Stimulated activated CD4-positive, alpha-beta T cell treated with anti-CD3 and anti-CD28 coated beads, Interleukin-1b, Interleukin-23, amount 100 ng/mL, for 1 hour (primary cell): ENCODE results near the gene KIF9.
A peak's percentile ranks its signal among the peaks of the same experiment; 100 is the strongest.
"Not testable (repeated sequence)": the region's sequence is repeated elsewhere in the genome, so short reads cannot be mapped to it uniquely, and the experiment has no call there.

Experiments used
- DNase-seq, 2 donors: peaks; one replicate each; pipeline ENCODE4 v3.0.0-alpha.2; 2020; ENCODE audit warnings: low read depth in 2 of 2

The KIF9 gene, protein sequence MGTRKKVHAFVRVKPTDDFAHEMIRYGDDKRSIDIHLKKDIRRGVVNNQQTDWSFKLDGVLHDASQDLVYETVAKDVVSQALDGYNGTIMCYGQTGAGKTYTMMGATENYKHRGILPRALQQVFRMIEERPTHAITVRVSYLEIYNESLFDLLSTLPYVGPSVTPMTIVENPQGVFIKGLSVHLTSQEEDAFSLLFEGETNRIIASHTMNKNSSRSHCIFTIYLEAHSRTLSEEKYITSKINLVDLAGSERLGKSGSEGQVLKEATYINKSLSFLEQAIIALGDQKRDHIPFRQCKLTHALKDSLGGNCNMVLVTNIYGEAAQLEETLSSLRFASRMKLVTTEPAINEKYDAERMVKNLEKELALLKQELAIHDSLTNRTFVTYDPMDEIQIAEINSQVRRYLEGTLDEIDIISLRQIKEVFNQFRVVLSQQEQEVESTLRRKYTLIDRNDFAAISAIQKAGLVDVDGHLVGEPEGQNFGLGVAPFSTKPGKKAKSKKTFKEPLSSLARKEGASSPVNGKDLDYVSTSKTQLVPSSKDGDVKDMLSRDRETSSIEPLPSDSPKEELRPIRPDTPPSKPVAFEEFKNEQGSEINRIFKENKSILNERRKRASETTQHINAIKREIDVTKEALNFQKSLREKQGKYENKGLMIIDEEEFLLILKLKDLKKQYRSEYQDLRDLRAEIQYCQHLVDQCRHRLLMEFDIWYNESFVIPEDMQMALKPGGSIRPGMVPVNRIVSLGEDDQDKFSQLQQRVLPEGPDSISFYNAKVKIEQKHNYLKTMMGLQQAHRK

DNA sequence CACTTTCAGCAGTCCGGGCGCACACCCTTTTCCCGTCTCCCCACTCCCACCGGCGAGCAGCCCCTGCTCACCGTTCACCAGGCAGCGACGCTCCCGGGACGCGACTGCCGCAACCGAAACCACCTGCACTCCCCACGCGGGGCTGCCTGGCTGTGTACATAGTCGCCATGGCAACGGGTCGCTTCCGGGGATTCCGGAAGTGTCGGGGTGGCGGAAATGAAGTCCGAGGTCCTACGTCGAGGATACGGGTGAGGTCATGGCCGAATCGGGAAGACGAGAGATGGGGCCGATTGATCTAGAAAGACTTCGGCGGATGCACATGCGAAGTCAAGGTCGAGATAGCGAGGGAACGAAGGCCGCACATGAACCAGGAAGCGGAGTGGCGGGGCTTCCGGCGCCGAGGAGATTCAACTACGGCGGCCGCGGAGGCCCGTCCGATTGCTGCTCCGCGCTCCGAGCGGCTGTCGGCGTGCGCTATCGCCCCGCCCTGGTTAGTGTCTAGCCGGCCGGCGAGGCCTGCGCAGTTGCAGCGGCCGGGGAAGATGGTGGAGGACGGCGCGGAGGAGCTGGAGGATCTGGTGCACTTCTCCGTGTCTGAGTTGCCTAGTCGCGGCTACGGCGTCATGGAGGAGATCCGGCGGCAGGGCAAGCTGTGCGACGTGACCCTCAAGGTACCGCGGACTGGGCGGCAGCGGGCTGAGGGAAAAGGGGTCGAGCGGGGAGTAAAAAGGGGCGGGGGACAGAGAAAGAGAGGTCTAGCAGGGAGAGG lies at the start of gene KIF9, which contains the start of gene KLHL18:
KIF9 (minus strand) TSS at position 376 of the 769 bp plus-strand sequence. CDS start 5,425 bp downstream, outside the sequence.
KLHL18 (plus strand) TSS at position 521 of the 769 bp plus-strand sequence; CDS start at position 543, 22 bp downstream.
- DNase-seq: peak; percentile 87 to 92

DNA sequence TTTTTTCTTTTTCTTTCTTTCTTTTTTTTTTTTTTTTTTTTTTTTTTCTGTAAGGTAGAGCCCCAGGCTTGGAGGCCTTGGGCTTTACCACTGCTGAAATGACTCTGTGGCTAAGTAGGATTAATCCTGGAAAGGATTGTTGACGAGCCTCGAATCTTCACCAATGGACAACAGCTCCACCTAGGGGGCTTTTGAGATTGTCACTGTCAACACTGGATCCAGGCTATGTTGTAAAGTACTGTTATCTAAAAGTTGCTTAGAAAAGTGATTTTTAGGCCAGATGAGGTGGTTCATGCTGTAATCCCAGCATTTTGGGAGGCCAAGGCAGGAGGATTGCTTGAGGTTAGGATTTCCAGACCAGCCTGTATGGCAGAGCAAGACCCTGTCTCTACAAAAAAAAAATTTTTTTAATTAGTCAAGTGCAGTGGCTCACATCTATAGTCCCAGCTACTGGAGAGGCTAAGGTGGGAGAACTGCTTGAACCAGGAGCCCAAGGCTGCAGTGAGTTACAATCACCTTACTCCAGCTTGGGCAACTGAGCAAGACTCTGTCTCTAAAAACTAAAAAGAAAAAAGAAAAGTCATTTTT lies 41.8 kb upstream of the KIF9 start:
- peak in 1 of 2 donors; percentile 3 for DNase-seq

DNA sequence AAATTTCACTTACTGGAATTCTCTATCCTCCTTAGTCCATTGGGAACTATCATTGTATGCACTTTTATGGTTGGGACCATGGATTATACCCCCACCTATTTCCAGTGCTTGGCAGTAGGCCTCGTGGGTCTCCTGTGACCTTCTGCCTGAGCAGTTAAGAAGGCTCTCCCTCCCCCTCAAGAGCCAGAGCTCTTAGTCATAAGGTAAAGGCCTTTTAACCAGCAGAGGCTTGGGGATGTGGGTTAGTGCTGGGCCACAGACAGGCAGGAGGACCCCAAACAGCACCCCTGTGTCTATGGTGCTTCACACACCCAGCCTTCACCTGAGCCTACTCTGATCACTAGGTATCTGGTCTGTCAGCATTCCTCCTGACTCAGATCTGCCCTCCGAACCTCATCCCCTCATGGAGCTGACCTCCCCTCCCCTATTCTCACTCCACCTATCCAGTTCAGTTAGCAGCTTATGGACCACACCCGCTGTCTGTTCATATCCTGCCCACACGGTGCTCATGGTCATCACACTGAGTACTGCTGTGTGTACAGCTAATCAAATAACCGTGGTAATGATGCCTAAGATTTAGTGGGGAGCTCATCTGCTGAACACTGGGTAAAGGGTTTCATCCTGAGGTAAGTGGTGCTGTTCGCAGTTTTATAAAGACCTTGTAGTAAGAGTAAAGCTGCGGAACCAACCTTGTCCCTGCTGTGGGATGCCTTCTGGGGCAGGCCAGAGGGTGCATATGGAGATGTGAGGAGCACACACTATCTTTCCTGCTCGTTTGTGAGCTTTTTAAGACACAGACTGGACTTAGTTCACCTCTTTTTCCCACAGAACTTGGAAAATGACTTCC lies 41.1 kb upstream of the KIF9 start:
- DNase-seq: no peak

DNA sequence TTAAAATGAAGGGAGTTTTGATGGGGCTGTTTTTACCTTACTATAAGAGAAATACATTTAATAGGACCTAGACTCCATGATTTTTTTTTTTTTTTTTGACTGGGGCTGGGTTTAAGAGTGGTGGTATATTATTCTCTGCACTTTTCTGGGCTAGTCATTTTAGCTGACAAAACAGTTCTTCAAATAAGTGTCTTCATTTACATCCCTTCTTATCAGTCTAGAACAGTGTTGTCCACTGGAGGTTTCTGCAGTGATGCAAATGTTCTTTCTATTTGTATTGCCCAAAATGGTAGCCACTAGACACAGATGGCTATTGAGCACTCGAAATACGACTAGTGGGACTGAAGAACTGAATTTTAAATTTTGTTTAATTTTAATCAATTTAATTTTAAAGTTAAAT lies 37.4 kb upstream of the KIF9 start:
- no peak for DNase-seq

DNA sequence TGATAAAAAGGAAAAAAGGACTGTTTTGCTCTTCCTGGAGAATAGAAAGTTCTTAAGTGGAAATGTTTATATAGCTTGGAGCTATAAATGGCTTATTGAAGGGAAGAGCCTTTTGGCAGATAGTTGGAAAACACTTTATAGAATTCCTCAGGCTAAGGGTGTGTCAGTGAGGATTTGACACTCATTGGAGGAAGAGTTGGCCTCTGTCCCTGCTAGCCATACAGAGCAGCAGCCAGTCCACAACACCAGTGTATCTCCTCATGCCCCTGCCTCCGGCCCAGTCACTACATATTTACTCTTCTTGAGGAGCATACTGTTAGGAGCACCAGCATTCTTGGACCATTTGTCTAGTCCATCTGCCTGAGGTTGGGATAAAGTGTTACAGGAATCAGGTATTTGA lies 36.3 kb upstream of the KIF9 start:
- DNase-seq: no peak

DNA sequence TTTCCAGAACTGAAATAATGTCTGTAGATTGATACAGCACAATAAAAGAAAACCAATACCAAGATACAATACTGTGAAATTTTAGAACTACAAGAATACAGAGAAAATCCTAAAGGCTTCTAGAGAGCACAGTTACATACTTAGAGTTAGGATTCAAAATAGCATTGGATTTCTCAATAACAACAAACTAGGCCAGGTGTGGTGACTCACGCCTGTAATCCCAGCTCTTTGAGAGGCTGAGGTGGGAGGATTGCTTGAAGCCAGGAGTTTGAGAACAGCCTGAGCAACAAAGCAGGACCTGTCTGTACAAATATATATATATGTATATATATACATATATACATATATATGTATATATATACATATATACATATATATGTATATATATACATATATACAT lies 33.6 kb upstream of the KIF9 start:
- DNase-seq: not testable (repeated sequence)

DNA sequence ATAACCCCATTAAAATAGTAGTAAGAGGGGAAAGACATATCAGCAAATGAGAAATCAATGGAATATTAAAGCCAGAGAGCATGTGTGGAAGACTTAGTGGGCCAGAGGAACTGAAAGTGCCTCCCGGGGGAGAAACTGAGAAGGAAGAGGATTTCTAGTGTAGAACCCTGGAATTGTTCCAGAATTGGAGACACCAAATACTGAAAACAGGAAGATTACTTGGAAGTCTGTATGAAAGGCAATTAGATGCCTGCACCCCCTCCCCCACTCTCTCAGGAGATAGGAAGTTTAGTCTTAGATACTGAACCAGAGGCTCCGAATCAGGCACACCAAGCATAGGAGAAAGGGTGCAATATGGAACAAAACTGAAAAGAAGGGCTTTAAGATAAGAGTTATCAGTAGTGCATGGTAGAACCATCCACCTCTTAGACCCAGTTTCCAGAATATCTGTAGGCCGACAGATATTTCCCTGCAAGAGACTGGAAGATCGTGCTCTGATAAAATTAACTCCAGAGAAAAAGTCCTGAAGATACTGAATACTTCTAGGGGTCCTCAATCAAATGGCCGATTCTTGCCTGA lies 32.6 kb upstream of the KIF9 start:
- no peak for DNase-seq

DNA sequence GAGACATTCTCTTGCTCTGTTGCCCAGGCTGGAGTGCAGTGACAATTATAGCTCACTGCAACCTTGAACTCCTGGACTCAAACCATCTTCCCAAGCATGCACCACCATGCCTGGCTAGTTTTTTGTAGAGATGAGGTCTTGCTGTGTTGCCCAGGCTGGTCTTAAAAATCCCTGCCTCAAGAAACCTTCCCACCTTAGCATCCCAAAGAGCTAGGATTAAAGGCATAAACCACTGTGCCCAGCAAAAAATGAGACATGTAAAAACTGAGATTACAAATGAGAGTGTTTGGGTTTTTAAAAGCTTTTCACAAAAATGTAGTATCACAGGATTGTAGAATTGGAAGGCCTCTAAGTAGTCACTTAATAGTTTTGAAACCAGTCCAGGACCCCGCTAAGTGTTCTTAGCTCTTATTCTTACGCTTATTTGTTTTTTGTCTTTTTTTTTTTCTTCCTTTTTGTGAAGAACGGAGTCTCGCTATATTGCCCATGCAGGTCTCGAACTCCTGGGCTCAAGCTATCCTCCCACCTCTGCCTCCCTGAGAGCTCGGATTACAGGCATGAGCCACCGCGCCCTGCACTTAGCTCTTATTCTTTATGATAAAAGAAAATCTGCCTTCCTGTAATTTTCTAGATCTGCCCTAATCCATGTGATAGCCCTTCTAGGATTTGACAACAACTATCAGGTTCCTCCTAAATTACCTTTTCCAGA lies 31.6 kb upstream of the KIF9 start:
- DNase-seq: no peak

DNA sequence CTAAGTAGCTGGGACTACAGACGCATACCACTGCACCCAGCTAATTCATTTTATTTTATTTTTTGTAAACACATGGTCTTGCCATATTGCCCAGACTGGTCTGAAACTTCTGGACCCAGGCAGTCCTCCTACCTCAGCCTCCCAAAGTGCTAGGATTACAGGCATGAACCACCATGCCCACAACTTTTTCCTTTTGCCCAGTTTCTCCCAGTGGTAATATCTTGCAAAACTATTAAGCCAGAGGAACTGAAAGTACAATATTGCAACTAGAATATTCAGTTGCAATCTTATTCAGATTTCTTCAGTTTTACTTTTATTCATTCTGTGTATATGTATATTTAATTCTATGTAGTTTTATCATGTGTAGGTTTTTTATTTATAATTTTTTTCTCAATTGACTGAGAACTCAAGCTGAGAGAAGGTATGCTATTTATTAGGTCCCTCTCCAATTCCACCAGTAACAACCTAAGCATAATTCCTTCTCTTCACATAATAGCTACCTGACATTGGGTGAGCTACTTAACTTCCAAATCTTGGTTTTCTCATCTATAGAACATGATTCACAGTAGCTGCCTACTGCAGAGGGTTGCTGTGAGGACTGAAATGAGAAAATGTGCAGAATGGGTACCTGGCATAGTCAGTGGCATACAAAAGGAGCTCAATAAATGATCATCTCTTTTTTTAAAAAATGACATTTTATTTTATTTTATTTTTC lies 30.9 kb upstream of the KIF9 start:
- no peak for DNase-seq

DNA sequence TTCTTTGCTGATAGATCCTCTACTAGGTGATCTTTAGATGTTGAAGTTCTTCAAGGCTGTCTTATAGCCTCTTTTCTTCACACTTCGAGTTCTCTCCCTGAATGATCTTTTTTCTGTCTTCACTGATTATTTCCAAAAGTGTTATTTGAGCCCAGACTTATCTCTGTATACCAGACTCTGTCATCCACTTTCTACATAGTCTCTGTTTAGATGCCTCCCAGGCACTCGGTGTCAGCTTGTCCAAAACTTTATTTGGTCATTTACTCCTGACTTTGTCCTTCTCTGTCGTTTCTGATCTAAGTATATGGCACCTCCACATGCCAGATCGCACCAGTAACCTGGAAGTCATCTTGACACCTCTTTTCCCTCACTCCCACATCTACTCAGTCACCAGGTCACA lies 27.8 kb upstream of the KIF9 start:
- DNase-seq: no peak

DNA sequence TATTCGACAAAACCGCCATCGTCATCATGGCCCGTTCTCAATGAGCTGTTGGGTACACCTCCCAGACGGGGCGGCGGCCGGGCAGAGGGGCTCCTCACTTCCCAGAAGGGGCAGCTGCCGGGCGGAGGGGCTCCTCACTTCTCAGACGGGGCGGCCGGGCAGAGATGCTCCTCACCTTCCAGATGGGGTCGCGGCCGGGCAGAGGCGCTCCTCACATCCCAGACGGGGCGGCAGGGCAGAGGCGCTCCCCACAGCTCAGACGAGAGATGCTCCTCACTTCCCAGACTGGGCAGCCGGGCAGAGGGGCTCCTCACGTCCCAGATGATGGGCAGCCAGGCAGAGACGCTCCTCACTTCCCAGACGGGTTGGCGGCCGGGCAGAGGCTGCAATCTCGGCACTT lies 26.6 kb upstream of the KIF9 start:
- DNase-seq: not testable (repeated sequence)

DNA sequence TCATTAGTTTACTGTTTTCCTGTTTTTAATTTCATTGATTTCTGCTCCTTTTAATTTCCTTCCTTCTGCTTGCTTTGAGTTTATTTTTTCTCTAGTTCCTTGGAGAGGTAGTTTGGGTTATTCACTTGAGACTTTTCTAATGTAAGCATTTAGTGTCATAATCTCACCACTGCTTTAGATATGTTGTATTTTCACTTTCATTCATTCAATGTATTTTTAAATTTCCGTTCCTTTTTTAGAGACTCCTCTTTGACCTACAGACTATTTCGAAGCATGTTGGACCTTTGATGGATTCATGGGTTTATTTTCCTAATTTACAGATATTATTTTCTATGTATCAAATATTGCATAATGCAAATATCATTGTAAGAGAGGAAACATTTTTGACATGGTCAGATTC lies 23.4 kb upstream of the KIF9 start:
- DNase-seq: no peak

DNA sequence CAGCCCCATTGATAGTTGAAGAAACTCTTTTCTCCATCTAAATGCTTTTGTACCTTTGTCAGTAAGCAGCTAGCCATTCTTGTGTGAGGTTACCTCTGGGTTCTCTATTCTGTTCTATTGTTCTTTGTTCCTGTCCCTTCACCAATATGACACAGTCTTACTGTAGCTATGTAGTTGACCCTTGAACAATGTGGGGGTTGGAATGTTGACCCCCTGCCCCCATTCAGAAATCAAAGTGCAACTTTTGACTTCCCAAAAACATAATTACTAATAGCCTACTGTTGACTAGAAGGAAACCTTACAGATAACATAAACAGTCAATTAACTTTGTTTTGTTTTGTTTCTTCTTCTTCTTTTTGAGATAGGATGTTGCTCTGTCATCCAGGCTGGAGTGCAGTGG lies 18.9 kb upstream of the KIF9 start:
- no peak for DNase-seq

DNA sequence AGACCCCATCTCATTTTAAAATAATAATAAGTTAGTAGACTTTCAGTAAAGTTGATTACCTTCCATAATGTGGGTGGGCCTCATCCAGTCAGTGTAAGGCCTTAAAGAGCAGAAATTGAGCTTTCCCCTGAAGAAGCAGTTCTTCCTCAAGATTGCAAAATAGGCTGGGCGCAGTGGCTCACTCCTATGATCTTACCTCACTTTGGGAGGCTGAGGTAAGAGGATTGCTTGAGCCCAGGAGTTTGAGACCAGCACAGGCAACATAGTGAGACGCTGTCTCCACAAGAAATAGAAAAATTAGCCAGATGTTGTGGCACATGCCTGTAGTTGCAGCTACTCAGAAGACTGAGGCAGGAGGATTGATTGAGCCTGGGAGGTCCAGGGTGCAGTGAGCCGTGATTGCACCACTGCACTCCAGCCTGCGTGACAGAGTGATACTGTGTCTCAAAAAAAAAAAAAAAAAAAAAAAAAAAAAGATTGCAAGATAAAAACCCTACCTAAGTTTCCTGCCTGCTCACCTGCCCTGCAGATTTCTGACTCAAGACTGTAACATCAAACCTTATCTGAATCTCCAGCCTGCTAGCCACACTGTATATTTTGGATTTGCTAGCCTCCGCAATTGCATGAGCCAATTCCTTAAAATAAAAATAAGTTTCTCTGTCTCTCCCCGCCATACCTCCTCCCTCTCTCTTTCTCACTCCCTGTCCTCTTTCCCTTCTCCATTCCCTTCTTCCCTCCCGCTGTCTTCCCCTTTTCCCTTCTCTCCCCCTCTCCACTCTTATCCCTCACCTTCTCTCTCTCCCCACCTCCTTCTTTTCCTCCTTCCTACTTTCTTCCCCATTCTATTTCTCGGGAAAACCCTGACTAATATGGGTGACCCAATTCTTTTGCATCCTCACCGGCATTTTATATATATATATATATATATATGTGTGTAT lies 17.1 kb upstream of the KIF9 start:
- DNase-seq: no peak

DNA sequence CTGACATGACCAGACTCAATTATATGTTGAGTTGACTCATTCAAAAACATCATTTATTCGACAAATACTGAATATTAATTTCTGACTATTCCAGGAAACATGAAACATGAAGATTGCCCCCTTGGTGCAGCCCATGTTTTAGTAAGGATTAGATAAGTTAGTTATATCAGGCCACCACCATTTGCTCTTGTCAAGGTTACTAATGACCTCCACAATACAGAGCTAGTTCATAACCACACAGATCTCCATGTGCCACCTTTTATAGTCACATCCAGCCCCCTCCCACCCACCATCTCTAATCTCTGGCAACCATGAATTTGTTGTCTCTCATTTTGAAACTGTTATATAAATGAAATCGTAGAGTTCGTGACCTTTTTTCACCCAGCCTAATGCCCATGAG lies 15.8 kb upstream of the KIF9 start:
- DNase-seq: no peak

DNA sequence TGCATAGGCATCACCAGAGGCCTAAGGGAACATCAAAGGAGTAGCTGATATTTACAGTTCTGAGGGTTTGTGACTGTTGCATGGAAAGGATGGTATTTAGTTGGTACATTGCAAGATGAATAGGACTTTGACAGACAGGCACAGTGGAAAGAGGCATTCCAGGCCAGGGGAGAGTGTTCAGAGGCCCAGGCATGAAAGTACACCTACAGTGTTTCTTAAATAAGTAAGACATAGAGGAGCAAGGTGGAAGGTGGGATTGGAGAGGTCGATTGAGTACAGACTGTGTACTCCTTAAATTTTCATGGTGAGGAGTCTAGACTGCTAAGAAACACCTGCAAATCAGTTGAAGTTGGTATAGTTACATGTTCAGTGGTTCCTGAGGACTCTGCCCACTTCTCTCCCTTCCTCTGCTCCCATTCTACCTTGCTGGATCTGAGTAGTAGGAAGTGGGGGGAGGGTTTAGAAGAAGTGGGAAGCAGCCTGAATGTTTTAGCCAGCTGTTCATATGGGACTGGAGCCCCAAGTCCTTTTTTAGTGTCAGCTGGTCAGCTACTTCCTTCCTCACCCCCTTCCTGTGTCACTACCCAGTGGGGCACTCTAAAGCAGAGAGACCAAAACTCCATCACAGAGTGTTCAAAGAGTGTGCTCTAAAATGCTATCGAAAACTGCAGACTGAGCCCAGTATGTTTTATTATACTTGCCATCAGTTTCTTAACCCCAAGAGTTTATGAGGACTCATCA lies 14.1 kb upstream of the KIF9 start:
- DNase-seq: no peak

DNA sequence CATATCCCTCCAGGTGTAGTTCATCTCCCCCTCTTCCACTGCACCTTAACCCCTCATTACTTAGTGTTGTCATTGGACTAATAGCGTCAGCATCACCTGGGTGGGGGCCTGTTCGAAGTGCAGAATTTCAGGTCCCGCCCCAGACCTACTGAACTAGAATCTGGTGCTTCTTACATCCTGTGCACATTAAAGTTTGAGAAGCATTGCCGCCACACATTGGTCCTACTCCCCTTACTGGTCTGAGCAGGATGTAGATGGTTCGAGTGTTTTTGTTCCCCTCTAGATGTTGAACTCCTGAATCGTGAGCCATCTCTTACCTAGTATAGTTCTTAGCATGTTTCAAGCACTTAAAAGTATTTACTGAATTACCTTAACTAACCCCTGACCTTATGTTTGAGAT lies 13.4 kb upstream of the KIF9 start:
- no peak for DNase-seq
